HEK293T (cell line): ENCODE data around the gene MAIP1.
A peak's percentile ranks its signal among the peaks of the same experiment; 100 is the strongest.

Experiments used
- CTCF ChIA-PET: fragments of 350-600 bp; formaldehyde crosslinking; extraction: SDS; loops from one replicate; lab custom pipeline; 2021; ENCODE audit warnings: antibody characterized with exemption, inconsistent platforms; lab: Yijun Ruan, JAX
- POLR2A ChIA-PET: fragments of 350-600 bp; formaldehyde crosslinking; extraction: SDS; loops from one replicate; lab custom pipeline; 2020; ENCODE audit warnings: antibody characterized with exemption, inconsistent platforms; lab: Yijun Ruan, JAX
- DNase-seq: peaks from one replicate; pipeline ENCODE4 v3.0.0; 2012; ENCODE audit warnings: mixed read lengths; ENCODE audit errors: extremely low spot score
- ARNT ChIP-seq: fragments of 450-650 bp; IDR thresholded peaks from 2 replicates; pipeline ENCODE4 v1.6.1; 2017; ENCODE audit warnings: mild to moderate bottlenecking
- BHLHE40 ChIP-seq: fragments of 450-650 bp; IDR thresholded peaks from 2 replicates; pipeline ENCODE4 v1.6.1; 2016; ENCODE audit warnings: mild to moderate bottlenecking, moderate library complexity, borderline replicate concordance
- CTBP1 ChIP-seq: fragments of 450-650 bp; IDR thresholded peaks from 2 replicates; pipeline ENCODE4 v1.6.1; 2016; ENCODE audit warnings: borderline replicate concordance
- ELF4 ChIP-seq: fragments of 450-650 bp; IDR thresholded peaks from 2 replicates; pipeline ENCODE4 v1.6.1; 2017; ENCODE audit warnings: antibody characterized with exemption
- FOXA1 ChIP-seq: fragments of 450-650 bp; IDR thresholded peaks from 2 replicates; pipeline ENCODE4 v1.6.1; 2016; ENCODE audit warnings: mild to moderate bottlenecking
- FOXK2 ChIP-seq: fragments of 450-650 bp; IDR thresholded peaks from 2 replicates; pipeline ENCODE4 v1.6.1; 2016; ENCODE audit warnings: mild to moderate bottlenecking
- FOXM1 ChIP-seq: fragments of 450-650 bp; IDR thresholded peaks from 2 replicates; pipeline ENCODE4 v1.6.1; 2017; ENCODE audit warnings: mild to moderate bottlenecking, borderline replicate concordance
- HDGF ChIP-seq: fragments of 450-650 bp; IDR thresholded peaks from 2 replicates; pipeline ENCODE4 v1.6.1; 2017; ENCODE audit warnings: antibody characterized with exemption, borderline replicate concordance
- L3MBTL2 ChIP-seq: fragments of 450-650 bp; conservative IDR thresholded peaks from 2 replicates; pipeline ENCODE4 v1.6.1; 2016; ENCODE audit warnings: mild to moderate bottlenecking
- LEF1 ChIP-seq: fragments of 450-650 bp; IDR thresholded peaks from 2 replicates; pipeline ENCODE4 v1.6.1; 2017; ENCODE audit warnings: mild to moderate bottlenecking, borderline replicate concordance
- NFRKB ChIP-seq: fragments of 450-650 bp; IDR thresholded peaks from 2 replicates; pipeline ENCODE4 v1.6.1; 2016; ENCODE audit warnings: mild to moderate bottlenecking, moderate library complexity
- PKNOX1 ChIP-seq: fragments of 450-650 bp; IDR thresholded peaks from 2 replicates; pipeline ENCODE4 v1.6.1; 2016
- SP1 ChIP-seq: fragments of 450-650 bp; IDR thresholded peaks from 2 replicates; pipeline ENCODE4 v1.6.1; 2017
- SUZ12 ChIP-seq: fragments of 450-650 bp; IDR thresholded peaks from 2 replicates; pipeline ENCODE4 v1.6.1; 2016; ENCODE audit warnings: mild to moderate bottlenecking
- TARDBP ChIP-seq: fragments of 450-650 bp; IDR thresholded peaks from 2 replicates; pipeline ENCODE4 v1.6.1; 2016
- ZNF384 ChIP-seq: fragments of 450-650 bp; IDR thresholded peaks from 2 replicates; pipeline ENCODE4 v1.6.1; 2016

The MAIP1 gene

GRCh38 chr2:199936554-199936953 lies 18.8 kb upstream of the MAIP1 start:
- ChIA-PET POLR2A (no interaction called here), CTCF (no interaction called here)
- TF ChIP-seq FOXM1 (no peak), LEF1 (no peak), TARDBP (no peak), ZNF384 (no peak), HDGF (no peak), ELF4 (no peak), SP1 (no peak), BHLHE40 (no peak)
- no peak for DNase-seq

GRCh38 chr2:199940373-199940772 lies 15.0 kb upstream of the MAIP1 start:
- ChIA-PET CTCF (interaction anchor here (1.9 kb wide), 1 partner anchor 236 kb away, joined by 8 read pairs; no protein-coding TSS in a partner anchor), POLR2A (interaction anchor here (0.7 kb wide), 1 partner anchor 10 kb away, joined by 3 read pairs; no protein-coding TSS in a partner anchor)
- TF ChIP-seq ZNF384 = peak; percentile 97
- TF ChIP-seq PKNOX1 = no peak
- TF ChIP-seq CTBP1 = no peak
- TF ChIP-seq FOXK2 = no peak
- TF ChIP-seq FOXA1 = no peak
- TF ChIP-seq NFRKB = no peak
- no peak for DNase-seq

- DNase-seq = no peak
- TF ChIP-seq SP1 = no peak
- no peak for TF ChIP-seq FOXK2
- TF ChIP-seq PKNOX1 = no peak
- no peak for TF ChIP-seq ELF4
- no peak for TF ChIP-seq FOXM1
- TF ChIP-seq L3MBTL2 = no peak
- TF ChIP-seq TARDBP = no peak
- CTCF ChIA-PET = no interaction called here
- POLR2A ChIA-PET = no interaction called here
These were observed 12.0 kb upstream of the MAIP1 start for GRCh38 chr2:199943373-199943772.

GRCh38 chr2:199946196-199946595 lies 9.2 kb upstream of the MAIP1 start:
- ChIA-PET CTCF (no interaction called here), POLR2A (no interaction called here)
- TF ChIP-seq PKNOX1 (no peak), NFRKB (no peak), FOXK2 (no peak), ARNT (no peak), SUZ12 (no peak), FOXM1 (no peak), ZNF384 (no peak), HDGF (no peak), FOXA1 (no peak), ELF4 (no peak), LEF1 (no peak), CTBP1 (no peak), SP1 (no peak), BHLHE40 (no peak), L3MBTL2 (no peak), TARDBP (no peak)
- no peak for DNase-seq

GRCh38 chr2:199946836-199947235 lies 8.5 kb upstream of the MAIP1 start:
- CTCF ChIA-PET = no interaction called here
- TF ChIP-seq FOXM1 = no peak
- no peak for TF ChIP-seq FOXA1
- TF ChIP-seq HDGF = no peak
- POLR2A ChIA-PET = no interaction called here
- DNase-seq = no peak

- no peak for TF ChIP-seq LEF1
- no peak for TF ChIP-seq ZNF384
- TF ChIP-seq SP1 = no peak
- no peak for TF ChIP-seq TARDBP
- TF ChIP-seq ARNT = no peak
- no peak for TF ChIP-seq PKNOX1
- TF ChIP-seq FOXA1 = no peak
- TF ChIP-seq FOXK2 = no peak
- TF ChIP-seq SUZ12 = no peak
- TF ChIP-seq CTBP1 = no peak
- DNase-seq = no peak
- ChIA-PET CTCF (no interaction called here), POLR2A (no interaction called here)
These were observed 5.0 kb upstream of the MAIP1 start for GRCh38 chr2:199950396-199950795.

GRCh38 chr2:199951023-199951422 lies 4.4 kb upstream of the MAIP1 start:
- POLR2A ChIA-PET = no interaction called here
- DNase-seq = no peak
- CTCF ChIA-PET = no interaction called here
- TF ChIP-seq NFRKB = no peak
- no peak for TF ChIP-seq PKNOX1
- no peak for TF ChIP-seq SUZ12
- no peak for TF ChIP-seq FOXK2
- TF ChIP-seq ARNT = no peak
- no peak for TF ChIP-seq FOXM1
- TF ChIP-seq ELF4 = no peak
- TF ChIP-seq CTBP1 = no peak
- TF ChIP-seq HDGF = no peak
- no peak for TF ChIP-seq FOXA1
- TF ChIP-seq ZNF384 = no peak
- TF ChIP-seq L3MBTL2 = no peak
- TF ChIP-seq TARDBP = no peak
- TF ChIP-seq SP1 = no peak
- TF ChIP-seq LEF1 = no peak
- TF ChIP-seq BHLHE40 = no peak
